LNCAP (cell line): Measurements from ENCODE around the gene SMIM41.

Source experiments
- TF ChIP-seq, protein P1 (sequence below): fragments of 450-650 bp; IDR thresholded peaks from 2 replicates; pipeline ENCODE4 v1.5.1; 2017; ENCODE audit warnings: mild to moderate bottlenecking

Gene SMIM41

DNA sequence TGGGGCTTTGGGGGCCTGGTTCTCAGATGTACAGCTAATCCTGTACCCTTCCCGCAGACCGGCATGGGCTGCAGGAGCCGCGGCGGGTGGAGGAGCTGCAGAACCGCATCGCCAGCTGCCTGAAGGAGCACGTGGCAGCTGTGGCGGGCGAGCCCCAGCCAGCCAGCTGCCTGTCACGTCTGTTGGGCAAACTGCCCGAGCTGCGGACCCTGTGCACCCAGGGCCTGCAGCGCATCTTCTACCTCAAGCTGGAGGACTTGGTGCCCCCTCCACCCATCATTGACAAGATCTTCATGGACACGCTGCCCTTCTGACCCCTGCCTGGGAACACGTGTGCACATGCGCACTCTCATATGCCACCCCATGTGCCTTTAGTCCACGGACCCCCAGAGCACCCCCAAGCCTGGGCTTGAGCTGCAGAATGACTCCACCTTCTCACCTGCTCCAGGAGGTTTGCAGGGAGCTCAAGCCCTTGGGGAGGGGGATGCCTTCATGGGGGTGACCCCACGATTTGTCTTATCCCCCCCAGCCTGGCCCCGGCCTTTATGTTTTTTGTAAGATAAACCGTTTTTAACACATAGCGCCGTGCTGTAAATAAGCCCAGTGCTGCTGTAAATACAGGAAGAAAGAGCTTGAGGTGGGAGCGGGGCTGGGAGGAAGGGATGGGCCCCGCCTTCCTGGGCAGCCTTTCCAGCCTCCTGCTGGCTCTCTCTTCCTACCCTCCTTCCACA is 20.7 kb upstream of the SMIM41 start:
- TF ChIP-seq, protein P1, sequence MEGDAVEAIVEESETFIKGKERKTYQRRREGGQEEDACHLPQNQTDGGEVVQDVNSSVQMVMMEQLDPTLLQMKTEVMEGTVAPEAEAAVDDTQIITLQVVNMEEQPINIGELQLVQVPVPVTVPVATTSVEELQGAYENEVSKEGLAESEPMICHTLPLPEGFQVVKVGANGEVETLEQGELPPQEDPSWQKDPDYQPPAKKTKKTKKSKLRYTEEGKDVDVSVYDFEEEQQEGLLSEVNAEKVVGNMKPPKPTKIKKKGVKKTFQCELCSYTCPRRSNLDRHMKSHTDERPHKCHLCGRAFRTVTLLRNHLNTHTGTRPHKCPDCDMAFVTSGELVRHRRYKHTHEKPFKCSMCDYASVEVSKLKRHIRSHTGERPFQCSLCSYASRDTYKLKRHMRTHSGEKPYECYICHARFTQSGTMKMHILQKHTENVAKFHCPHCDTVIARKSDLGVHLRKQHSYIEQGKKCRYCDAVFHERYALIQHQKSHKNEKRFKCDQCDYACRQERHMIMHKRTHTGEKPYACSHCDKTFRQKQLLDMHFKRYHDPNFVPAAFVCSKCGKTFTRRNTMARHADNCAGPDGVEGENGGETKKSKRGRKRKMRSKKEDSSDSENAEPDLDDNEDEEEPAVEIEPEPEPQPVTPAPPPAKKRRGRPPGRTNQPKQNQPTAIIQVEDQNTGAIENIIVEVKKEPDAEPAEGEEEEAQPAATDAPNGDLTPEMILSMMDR, result no peak

DNA sequence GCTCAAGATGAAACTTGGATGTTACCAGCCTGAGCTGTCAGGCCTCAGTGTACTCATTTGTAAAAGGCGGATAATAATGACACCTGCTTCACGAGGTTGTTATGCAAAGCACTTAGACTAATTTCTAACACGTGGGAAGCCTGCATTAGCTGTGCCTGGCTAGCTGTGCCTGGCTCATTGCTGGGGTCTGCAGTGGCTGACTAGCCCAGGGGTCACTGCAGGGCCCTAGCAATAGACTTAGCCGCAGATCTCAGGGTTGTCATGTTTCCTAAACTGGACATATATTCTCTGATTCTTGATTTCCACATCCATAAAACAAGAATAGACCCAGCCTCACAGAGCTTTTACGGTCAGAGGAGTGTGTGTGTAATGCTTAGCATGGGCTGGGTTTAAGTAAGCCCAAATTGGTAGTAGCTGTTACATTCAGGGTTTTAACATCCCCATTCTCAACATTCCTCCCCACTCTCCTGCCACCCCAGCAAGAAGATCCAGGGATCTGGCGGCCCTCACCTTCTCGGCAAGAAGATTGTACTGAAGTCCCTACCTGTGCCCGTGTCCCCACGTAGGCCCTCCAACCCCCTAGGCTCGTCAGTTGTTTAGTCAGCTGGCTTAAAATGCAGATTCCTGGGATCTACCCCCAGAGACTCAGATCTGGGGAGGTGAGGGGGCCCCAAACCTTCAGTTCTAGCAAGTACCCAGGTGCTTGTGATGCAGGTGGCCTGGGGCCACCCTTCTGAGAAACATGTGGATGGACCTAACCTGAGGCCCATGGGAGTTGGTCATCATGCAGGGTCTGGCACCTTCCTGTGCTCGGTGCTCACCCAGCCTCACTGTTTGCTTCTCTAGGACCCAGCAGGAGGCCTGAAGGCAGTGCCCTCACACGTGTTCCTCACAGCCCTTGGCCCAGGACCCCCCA is 19.7 kb upstream of the SMIM41 start:
- TF ChIP-seq, protein P1, result no peak

DNA sequence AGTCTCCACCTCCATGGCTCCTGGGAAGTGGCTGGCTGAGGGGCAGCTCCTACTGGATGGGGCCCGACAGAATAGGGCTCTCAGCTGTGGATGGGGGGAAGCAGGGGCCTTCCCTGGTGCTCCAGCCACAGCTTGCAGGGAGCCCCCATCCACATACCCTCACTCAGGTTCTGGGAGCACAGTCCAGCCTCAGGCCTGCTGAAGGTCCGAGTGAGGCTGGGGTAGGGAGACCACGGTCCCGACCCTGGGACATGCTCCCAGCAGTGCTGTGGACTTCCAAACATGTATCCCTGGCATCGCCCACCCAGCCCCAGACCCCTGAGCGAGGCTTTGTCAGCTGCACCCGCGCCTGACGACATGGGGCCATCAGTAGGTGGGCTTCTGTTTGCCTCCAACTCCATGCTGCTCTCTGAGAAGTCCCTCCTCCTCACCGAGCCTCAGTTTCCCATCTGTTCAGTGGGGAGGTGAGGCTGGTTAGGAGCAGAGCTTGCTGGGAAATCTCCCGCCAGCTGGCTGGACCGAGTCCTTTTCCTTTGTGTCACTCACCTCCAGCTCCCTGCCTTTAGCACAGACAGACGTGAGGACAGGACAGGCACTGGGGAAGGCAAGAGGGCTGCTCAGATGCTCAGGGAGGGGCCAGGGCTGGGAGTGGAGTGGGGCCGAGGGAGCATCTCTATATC is 18.9 kb upstream of the SMIM41 start:
- TF ChIP-seq, protein P1, result no peak

DNA sequence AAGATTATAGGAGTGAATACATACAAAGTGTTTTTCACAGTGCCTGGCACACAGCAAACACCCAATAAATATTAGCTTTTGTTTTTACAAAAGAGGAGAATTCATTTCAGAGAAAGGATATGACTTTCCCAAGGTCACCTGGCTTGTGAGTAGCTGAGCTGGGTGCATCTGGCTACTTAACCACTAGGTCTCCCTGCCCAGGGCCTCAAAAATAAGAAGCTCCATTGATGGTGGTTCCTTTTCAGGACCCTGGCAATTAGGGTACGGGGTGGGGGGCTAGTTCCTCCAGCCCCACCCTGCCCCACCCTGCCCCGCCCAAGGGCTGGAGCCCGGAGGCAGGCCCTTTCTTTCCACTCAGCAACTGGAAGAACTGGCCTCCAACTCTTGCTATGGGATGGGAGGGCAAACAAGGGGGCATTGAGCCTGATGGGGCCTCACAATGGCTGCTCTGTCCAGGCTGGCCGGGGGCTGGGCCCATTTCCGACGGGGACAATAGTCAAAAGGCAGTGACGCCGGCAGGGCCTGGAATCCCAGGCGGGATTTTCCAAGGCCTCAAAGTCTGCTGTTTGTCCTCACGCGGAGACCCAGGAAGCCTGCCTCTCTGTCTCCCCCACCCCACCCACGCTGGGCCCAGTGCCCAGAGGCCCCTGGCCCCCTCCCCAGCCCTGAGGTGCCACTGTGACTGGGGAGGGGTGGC is 17.9 kb upstream of the SMIM41 start:
- TF ChIP-seq, protein P1, result no peak

DNA sequence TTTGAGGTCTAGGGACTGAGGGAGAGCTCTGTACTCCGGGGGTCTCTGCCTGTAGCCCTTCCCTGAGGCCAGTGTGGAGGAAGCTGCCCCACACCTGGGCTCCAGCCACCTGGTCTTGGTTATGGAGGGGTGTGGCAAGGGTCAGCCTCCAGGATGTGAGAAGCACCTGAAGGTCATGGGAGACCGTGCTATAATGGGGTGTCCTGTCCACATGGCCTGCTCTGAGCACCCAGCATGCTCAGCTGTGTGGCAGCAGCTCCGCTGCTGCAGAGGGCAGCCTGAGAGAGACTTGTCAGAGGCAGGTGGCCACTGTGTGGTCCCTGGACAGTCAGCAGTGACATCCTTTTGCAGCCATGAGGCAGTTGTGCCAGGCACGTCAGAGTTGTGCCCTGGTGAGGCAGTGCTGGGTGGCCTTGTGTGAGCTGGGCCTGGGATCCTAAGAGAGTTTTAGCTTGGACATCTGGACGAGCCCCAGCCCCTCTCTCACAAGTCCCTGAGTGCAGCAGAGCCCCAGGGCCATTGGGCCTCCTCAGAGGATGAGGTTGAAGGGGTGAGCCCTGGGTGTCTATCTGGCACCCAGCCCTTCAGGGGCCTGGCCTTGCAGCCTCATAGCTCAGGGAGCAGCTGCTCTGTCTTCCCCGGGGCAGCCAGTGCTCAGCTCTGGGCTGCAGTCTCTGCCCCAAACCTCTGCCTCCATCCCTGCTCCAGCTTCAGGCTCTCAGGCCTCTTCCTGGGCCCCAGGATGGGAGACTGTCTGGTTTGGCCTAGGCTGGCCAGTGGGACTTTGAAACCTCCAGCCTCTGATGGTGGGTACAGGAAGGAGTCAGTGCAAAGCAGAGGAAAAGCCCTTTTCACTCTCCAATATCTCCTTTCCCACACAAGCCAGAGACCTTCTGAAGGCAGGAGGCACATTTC is 17.1 kb upstream of the SMIM41 start:
- TF ChIP-seq, protein P1, result no peak

DNA sequence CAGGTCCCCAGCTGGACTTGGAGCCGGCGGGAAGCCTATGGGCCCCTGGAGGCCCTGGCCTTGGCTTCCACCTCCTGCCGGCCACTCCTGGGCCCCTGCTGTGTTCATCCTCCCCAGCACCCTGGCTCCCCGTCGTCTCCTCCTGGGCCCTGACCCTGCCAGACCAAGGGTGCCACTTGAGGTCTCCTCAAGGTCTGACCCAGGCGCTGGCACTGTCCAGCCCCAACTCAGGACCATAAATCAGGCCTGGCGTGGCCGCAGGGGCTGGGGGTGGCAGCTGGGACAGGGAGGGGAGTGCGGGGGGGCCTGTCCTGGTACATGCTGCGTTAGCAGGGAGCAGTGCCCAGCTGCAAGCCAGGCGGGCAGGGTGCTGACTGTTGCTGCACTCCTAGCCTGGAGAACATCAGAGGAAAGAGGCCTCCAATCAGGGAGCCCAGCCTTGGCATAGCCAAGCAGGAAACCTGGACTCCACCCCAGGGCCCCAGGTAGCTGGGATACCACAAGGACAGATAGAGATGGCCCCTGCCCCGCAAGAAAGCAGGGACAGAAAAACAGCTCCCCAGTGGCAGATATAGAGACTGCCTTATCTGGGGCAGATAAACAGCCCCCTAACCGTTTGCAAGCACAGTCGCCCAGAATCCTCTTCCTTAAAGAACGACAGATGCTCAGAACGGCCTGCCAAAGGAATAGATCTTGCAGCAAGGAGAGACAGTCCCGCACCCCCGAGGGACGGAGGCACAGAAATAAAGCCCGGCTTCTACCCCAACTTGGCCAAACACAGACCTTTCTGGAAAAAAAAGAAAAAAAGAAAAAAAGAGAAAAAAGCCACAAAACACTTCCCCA is 16.2 kb upstream of the SMIM41 start:
- TF ChIP-seq, protein P1, result no peak
